HFFc6 (cell line): Measurements from ENCODE around the gene ENTHD1. TPM values are rescaled to one million over a fixed set of nuclear protein-coding genes. Genes with fewer than 3 reads are reported as not detected.

Experiments used
- DNase-seq: peaks from one replicate; pipeline ENCODE4 v3.0.0-alpha.2; 2018
- H3K27ac Mint-ChIP-seq: 2 replicates; pipeline ENCODE4 v1.8.0; 2020; ENCODE audit warnings: mild to moderate bottlenecking, mixed read lengths
- H3K27me3 Mint-ChIP-seq: 2 replicates; pipeline ENCODE4 v1.8.0; 2021; ENCODE audit warnings: mild to moderate bottlenecking, moderate library complexity, mixed read lengths; ENCODE audit not compliant: insufficient read depth
- H3K36me3 Mint-ChIP-seq: 2 replicates; pipeline ENCODE4 v1.8.0; 2021; ENCODE audit warnings: low read depth, mixed read lengths
- H3K4me1 Mint-ChIP-seq: 2 replicates; pipeline ENCODE4 v1.8.0; 2020; ENCODE audit warnings: low read depth, mixed read lengths
- H3K4me3 Mint-ChIP-seq: 2 replicates; pipeline ENCODE4 v1.8.0; 2020; ENCODE audit warnings: mild to moderate bottlenecking, moderate library complexity, mixed read lengths
- H3K9me3 Mint-ChIP-seq: 2 replicates; pipeline ENCODE4 v1.8.0; 2020; ENCODE audit warnings: mild to moderate bottlenecking, mixed read lengths
- total RNA-seq, 6 experiments: library from RNA; stranded (reverse); fragmentation: NEBNext Ultra II Directional; extraction: Animal tissue kit (Norgen Biotek cat#: 25700); gene quantifications; 2 replicates in 1 of 6; 3 replicates in 5 of 6; pipeline ENCODE4 v1.2.3, GENCODE V29; 2021
- TF ChIP-seq, protein P1 (sequence below): fragments of 200-600 bp; sonication (generic); IDR thresholded peaks from 2 replicates; pipeline ENCODE4 v1.5.0; 2021; ENCODE audit warnings: antibody characterized with exemption, mild to moderate bottlenecking

ENTHD1 gene
- total RNA-seq, 6 experiments from 2014 or later, result not detected

DNA sequence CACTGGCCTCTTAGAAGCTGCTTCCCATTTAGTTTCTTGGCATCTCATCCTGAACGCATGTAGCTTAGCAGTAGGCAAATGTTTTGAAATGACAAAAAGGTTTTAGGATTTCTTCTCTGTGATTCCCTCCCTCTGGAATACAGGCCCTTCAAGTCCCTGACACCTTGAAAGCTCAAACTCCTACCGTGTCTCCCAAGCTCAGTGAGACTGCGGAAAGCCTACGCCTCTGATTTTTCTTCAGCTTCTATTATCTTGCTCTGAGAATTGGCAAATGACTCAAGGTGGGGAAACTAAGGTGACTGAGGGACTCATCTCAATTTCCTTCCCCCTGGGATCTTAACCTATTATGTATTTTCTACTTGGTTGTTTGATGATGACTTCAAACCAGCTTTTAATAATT is 130.3 kb downstream of the ENTHD1 start:
- Mint-ChIP-seq H3K9me3 (no peaks in the 10 kb centered on the region), H3K4me1 (no peaks in the 10 kb centered on the region), H3K27me3 (peaks cover 12% of the 10 kb centered on the region)

DNA sequence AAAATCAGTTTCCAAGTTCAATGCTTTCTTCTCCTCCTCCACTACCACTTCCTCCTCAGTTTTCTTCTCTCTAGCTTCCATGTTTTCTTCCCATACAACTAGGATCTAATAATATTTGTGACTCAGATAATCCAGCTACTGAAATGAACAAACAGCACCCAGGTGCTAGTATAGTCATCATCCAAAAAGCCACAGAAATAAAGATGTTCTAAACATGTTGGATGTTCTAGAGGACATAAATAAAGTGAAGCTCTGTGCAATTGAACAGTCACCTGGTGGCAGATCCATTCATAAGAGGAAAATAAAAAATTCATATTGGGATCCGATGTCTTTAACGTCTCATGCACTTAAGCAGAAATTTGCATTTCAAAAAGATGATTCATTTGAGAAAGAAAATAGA is 142.8 kb downstream of the ENTHD1 start:
- no peak for DNase-seq
- Mint-ChIP-seq H3K4me3 (no peak overlapping the region), H3K27me3 (peaks cover 23% of the 10 kb centered on the region), H3K27ac (no peak overlapping the region), H3K36me3 (no peaks in the 10 kb centered on the region), H3K4me1 (peaks cover 8% of the 10 kb centered on the region), H3K9me3 (no peaks in the 10 kb centered on the region)
- TF ChIP-seq, protein P1, sequence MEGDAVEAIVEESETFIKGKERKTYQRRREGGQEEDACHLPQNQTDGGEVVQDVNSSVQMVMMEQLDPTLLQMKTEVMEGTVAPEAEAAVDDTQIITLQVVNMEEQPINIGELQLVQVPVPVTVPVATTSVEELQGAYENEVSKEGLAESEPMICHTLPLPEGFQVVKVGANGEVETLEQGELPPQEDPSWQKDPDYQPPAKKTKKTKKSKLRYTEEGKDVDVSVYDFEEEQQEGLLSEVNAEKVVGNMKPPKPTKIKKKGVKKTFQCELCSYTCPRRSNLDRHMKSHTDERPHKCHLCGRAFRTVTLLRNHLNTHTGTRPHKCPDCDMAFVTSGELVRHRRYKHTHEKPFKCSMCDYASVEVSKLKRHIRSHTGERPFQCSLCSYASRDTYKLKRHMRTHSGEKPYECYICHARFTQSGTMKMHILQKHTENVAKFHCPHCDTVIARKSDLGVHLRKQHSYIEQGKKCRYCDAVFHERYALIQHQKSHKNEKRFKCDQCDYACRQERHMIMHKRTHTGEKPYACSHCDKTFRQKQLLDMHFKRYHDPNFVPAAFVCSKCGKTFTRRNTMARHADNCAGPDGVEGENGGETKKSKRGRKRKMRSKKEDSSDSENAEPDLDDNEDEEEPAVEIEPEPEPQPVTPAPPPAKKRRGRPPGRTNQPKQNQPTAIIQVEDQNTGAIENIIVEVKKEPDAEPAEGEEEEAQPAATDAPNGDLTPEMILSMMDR, result no peak

More for the DNA sequence above, 130.3 kb downstream of the ENTHD1 start:
- TF ChIP-seq, protein P1, result no peak
- H3K4me3 Mint-ChIP-seq, result no peak overlapping the region
- H3K27ac Mint-ChIP-seq, result no peak overlapping the region
- DNase-seq, result no peak
- no peaks in the 10 kb centered on the region for H3K36me3 Mint-ChIP-seq

DNA sequence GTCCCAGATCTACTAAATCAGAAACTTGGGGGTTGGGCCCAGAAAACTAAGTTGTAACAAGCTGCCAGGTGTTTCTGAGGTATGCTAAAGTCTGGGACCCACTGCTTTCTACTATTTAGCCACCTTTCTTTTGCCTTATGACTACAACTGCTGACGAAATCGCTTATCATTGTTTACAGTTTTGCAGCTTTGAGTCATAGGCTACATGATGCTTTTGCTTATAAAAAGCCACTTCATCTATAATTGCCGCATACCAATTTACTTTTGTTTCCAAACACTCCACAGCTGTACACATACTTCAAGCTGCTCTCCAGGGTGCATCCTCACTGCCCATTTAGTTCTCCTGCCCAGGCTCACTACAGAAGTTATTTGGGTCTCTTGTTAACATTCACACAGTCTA is 144.7 kb downstream of the ENTHD1 start:
- Mint-ChIP-seq H3K36me3 (no peaks in the 10 kb centered on the region), H3K4me1 (peaks cover 8% of the 10 kb centered on the region), H3K27ac (no peak overlapping the region), H3K27me3 (peaks cover 27% of the 10 kb centered on the region), H3K4me3 (no peak overlapping the region), H3K9me3 (no peaks in the 10 kb centered on the region)
- TF ChIP-seq, protein P1, result no peak
- DNase-seq, result peak; percentile 48

GRCh38 chr22:39746600-39747262 is 146.8 kb downstream of the ENTHD1 start:
- Mint-ChIP-seq H3K9me3 (no peaks in the 10 kb centered on the region), H3K4me3 (no peak overlapping the region), H3K4me1 (peaks cover 8% of the 10 kb centered on the region), H3K27ac (no peak overlapping the region), H3K36me3 (no peaks in the 10 kb centered on the region; the same call in 1 of the 2 replicates), H3K27me3 (peaks cover 33% of the 10 kb centered on the region)
- no peak for DNase-seq
- TF ChIP-seq, protein P1, result no peak

GRCh38 chr22:39745789-39746188 is 147.8 kb downstream of the ENTHD1 start:
- DNase-seq, result no peak

More at GRCh38 chr22:39745789-39746188, 147.8 kb downstream of the ENTHD1 start:
- Mint-ChIP-seq H3K36me3 (no peaks in the 10 kb centered on the region; the same call in 1 of the 2 replicates), H3K4me1 (peaks cover 8% of the 10 kb centered on the region), H3K9me3 (no peaks in the 10 kb centered on the region), H3K4me3 (no peak overlapping the region), H3K27ac (no peak overlapping the region), H3K27me3 (peaks cover 32% of the 10 kb centered on the region)
- TF ChIP-seq, protein P1, result no peak
